IMR-90 (cell line): Measurements from ENCODE around the gene EFHD2. TPM values are rescaled to one million over a fixed set of nuclear protein-coding genes. Genes with fewer than 3 reads are reported as not detected.
A peak's percentile ranks its signal among the peaks of the same experiment; 100 is the strongest.

ENCODE experiments used
- ATAC-seq: fragments of 200-7000 bp; cut with Tn5 transposase; 2 replicates; pipeline ENCODE4 v1.9.1; 2020; ENCODE audit warnings: low read depth, mild to moderate bottlenecking, moderate library complexity
- BruUV-seq: library from RNA; stranded (reverse); fragments of 400-500 nt; replicated peaks from 2 replicates; lab custom pipeline; 2021; lab: Mats Ljungman, UMichigan
- CTCF ChIA-PET: fragments of 300-600 bp; formaldehyde crosslinking; extraction: SDS; loops from one replicate; lab custom pipeline; 2021; ENCODE audit warnings: antibody characterized with exemption; lab: Yijun Ruan, JAX
- POLR2A ChIA-PET: fragments of 300-600 bp; sonication (Branson Sonifier 250); formaldehyde crosslinking; loops from one replicate; lab custom pipeline; 2022; ENCODE audit warnings: antibody characterized with exemption; ENCODE audit not compliant: unreplicated experiment; lab: Charles Lee
- DNase-seq: peaks from one replicate; pipeline ENCODE4 v3.0.0; 2013
- H2AFZ ChIP-seq: replicated peaks from 2 replicates; pipeline ENCODE3; 2013; ENCODE audit warnings: low read length, mild to moderate bottlenecking; ENCODE audit not compliant: poor library complexity
- H2AK5ac ChIP-seq: 2 replicates; pipeline ENCODE4 v1.6.1; 2013; ENCODE audit warnings: low read depth, low read length, inconsistent platforms
- H2AK9ac ChIP-seq: replicated peaks from 2 replicates; pipeline ENCODE3; 2013; ENCODE audit warnings: mild to moderate bottlenecking, low read depth, low read length, moderate library complexity; ENCODE audit not compliant: poor library complexity
- H2BK120ac ChIP-seq: 2 replicates; pipeline ENCODE4 v1.6.1; 2013; ENCODE audit warnings: low read depth, low read length, inconsistent platforms
- H2BK15ac ChIP-seq: 3 replicates; pipeline ENCODE4 v1.6.1; 2013; ENCODE audit warnings: low read depth, low read length, inconsistent platforms
- H2BK20ac ChIP-seq: 2 replicates; pipeline ENCODE4 v1.6.1; 2013; ENCODE audit warnings: low read depth, mild to moderate bottlenecking, inconsistent platforms, low read length, moderate library complexity
- H2BK5ac ChIP-seq: 2 replicates; pipeline ENCODE4 v1.6.1; 2013; ENCODE audit warnings: mild to moderate bottlenecking, low read depth, low read length, inconsistent platforms; ENCODE audit not compliant: poor library complexity, severe bottlenecking
- H3K14ac ChIP-seq: replicated peaks from 2 replicates; pipeline ENCODE4 v1.6.1; 2013; ENCODE audit warnings: low read depth, low read length, inconsistent platforms
- H3K18ac ChIP-seq: 2 replicates; pipeline ENCODE4 v1.6.1; 2013; ENCODE audit warnings: low read depth, low read length, control low read depth
- H3K23ac ChIP-seq: 2 replicates; pipeline ENCODE4 v1.6.1; 2013; ENCODE audit warnings: low read depth, low read length, inconsistent platforms
- H3K27ac ChIP-seq: 2 replicates; pipeline ENCODE4 v1.5.1; 2013; ENCODE audit warnings: mild to moderate bottlenecking, control low read depth, low read length; ENCODE audit not compliant: insufficient read depth
- H3K27me3 ChIP-seq: 2 replicates; pipeline ENCODE4 v1.6.1; 2013; ENCODE audit warnings: low read length; ENCODE audit not compliant: control insufficient read depth, insufficient read depth
- H3K36me3 ChIP-seq: 2 replicates; pipeline ENCODE4 v1.6.1; 2013; ENCODE audit warnings: low read length, mixed read lengths; ENCODE audit not compliant: control insufficient read depth, insufficient read depth
- H3K4ac ChIP-seq: 2 replicates; pipeline ENCODE4 v1.6.1; 2013; ENCODE audit warnings: low read depth, low read length, inconsistent platforms
- H3K4me1 ChIP-seq: 2 replicates; pipeline ENCODE4 v1.6.1; 2013; ENCODE audit warnings: low read length, mixed read lengths; ENCODE audit not compliant: control insufficient read depth, insufficient read depth
- H3K4me2 ChIP-seq: 2 replicates; pipeline ENCODE4 v1.6.1; 2013; ENCODE audit warnings: low read depth, mild to moderate bottlenecking, control low read depth, low read length, moderate library complexity
- H3K4me3 ChIP-seq: 2 replicates; pipeline ENCODE4 v1.5.1; 2013; ENCODE audit warnings: low read depth, mild to moderate bottlenecking, control low read depth, low read length, moderate library complexity; ENCODE audit not compliant: insufficient read depth
- H3K56ac ChIP-seq: 2 replicates; pipeline ENCODE4 v1.6.1; 2013; ENCODE audit warnings: low read length, inconsistent platforms; ENCODE audit not compliant: insufficient read depth; ENCODE audit errors: extremely low read depth
- H3K79me1 ChIP-seq, 2 experiments: 2 replicates each; pipeline ENCODE4 v1.6.1; 2013; ENCODE audit warnings: low read length in 2 of 2, inconsistent platforms in 1 of 2, low read depth in 1 of 2
- H3K9ac ChIP-seq: 2 replicates; pipeline ENCODE4 v1.6.1; 2013; ENCODE audit warnings: low read depth, low read length, control low read depth
- H3K9me1 ChIP-seq: 2 replicates; pipeline ENCODE4 v1.6.1; 2013; ENCODE audit warnings: low read length, inconsistent platforms; ENCODE audit not compliant: insufficient read depth
- H3K9me3 ChIP-seq: 2 replicates; pipeline ENCODE4 v1.6.1; 2013; ENCODE audit warnings: low read length; ENCODE audit not compliant: control insufficient read depth, insufficient read depth
- H4K20me1 ChIP-seq: 2 replicates; pipeline ENCODE4 v1.6.1; 2013; ENCODE audit warnings: low read length, inconsistent platforms; ENCODE audit not compliant: insufficient read depth
- H4K5ac ChIP-seq: 2 replicates; pipeline ENCODE4 v1.6.1; 2013; ENCODE audit warnings: mild to moderate bottlenecking, low read depth, low read length, control low read depth
- H4K8ac ChIP-seq, 2 experiments: 2 replicates each; pipeline ENCODE4 v1.6.1; 2013; ENCODE audit warnings: low read depth in 2 of 2, low read length in 2 of 2, control low read depth in 1 of 2, inconsistent platforms in 1 of 2
- H4K91ac ChIP-seq: 2 replicates; pipeline ENCODE4 v1.6.1; 2013; ENCODE audit warnings: low read depth, low read length, inconsistent platforms; ENCODE audit not compliant: insufficient read depth
- BHLHE40 ChIP-seq: fragments of 150-350 bp; IDR thresholded peaks from 2 replicates; pipeline ENCODE4 v1.6.1; 2016; ENCODE audit warnings: mild to moderate bottlenecking, low read depth, low read length
- MAFK ChIP-seq: IDR thresholded peaks from 2 replicates; pipeline ENCODE4 v1.6.1; 2012; ENCODE audit warnings: low read depth, low read length, improper control_type of control experiment
- RAD21 ChIP-seq: IDR thresholded peaks from 2 replicates; pipeline ENCODE4 v1.6.1; 2012; ENCODE audit warnings: low read length, improper control_type of control experiment
- SMC3 ChIP-seq: fragments of 150-350 bp; IDR thresholded peaks from 2 replicates; pipeline ENCODE4 v1.6.1; 2016; ENCODE audit warnings: low read depth, mild to moderate bottlenecking, antibody characterized with exemption, low read length, moderate library complexity
- WGBS, 2 experiments: methylation state at CpG; one replicate each; pipeline versions ENCODE4 v1.1.5 to v1.1.7; 2013; ENCODE audit warnings: missing lambda C conversion rate in 2 of 2; ENCODE audit not compliant: insufficient read length in 1 of 2; ENCODE audit errors: extremely low coverage in 2 of 2; 5-methylcytosine and 5-hydroxymethylcytosine counted together
- dilution Hi-C: fragments of 300-500 bp; cut with HindIII; formaldehyde crosslinking; loops from one replicate; pipeline ENCODE4 v1.14.3; 2018; ENCODE audit warnings: low sequenced_read_pairs; ENCODE audit not compliant: unreplicated experiment
- in situ Hi-C: fragments of 300-500 bp; cut with MboI; formaldehyde crosslinking; loops from 3 replicates; pipeline ENCODE4 v1.14.3; 2019; ENCODE audit warnings: low sequenced_read_pairs, inconsistent platforms, mixed read lengths
- intact Hi-C: fragments of 100-400 bp; cut with micrococcal nuclease; formaldehyde crosslinking; loops from 2 replicates; pipeline ENCODE4 v1.10.0; 2022
- polyA plus RNA-seq, 3 experiments: library from polyadenylated mRNA; depleted of rRNA; stranded (reverse); fragments of >200 nt; gene quantifications; 2 replicates each; pipeline ENCODE4 v1.2.3, GENCODE V29; 2012; ENCODE audit warnings: low replicate concordance in 1 of 3
- total RNA-seq: library from RNA; depleted of rRNA; stranded (reverse); fragments of >200 nt; gene quantifications from 2 replicates; pipeline ENCODE4 v1.2.3, GENCODE V29; 2012

EFHD2 gene
- total and polyA plus RNA-seq, 2 of the 4 experiments (the other 2 are of a cell fraction), result 22.6 to 58.9 TPM

- H3K36me3 ChIP-seq, result no peaks in the 10 kb centered on the region
- CTCF ChIA-PET, result no interaction called here
Measured at GRCh38 chr1:15407580-15407979, 2.1 kb upstream of the EFHD2 start.

More at GRCh38 chr1:15407580-15407979, 2.1 kb upstream of the EFHD2 start:
- no peak for ATAC-seq
- H2BK120ac ChIP-seq, result no peak overlapping the region
- TF ChIP-seq BHLHE40, result no peak
- no peak for TF ChIP-seq RAD21
- TF ChIP-seq MAFK, result no peak
- no peak for TF ChIP-seq SMC3
- no peak overlapping the region for H2BK20ac ChIP-seq
- in situ Hi-C loops, result no loop called here
- dilution Hi-C loops, result no loop called here
- no peak overlapping the region for H4K8ac ChIP-seq
- intact Hi-C loops, result no loop called here
- BruUV-seq, result no TSS peak
- no peak for DNase-seq
- H3K4me3 ChIP-seq, result no peak overlapping the region
- no peak overlapping the region for H4K5ac ChIP-seq
- H3K9me1 ChIP-seq, result peaks cover 9% of the 10 kb centered on the region; the same call in 1 of the 2 replicates
- WGBS, 2 experiments, result 0% methylated on average over 1 of the region's 7 CpGs; no CpG with 5 or more reads in 1 of the 2 experiments
- no peak overlapping the region for H3K4ac ChIP-seq
- no peak overlapping the region for H3K18ac ChIP-seq
- H3K4me1 ChIP-seq, result peaks cover 25% of the 10 kb centered on the region
- no peak overlapping the region for H2BK5ac ChIP-seq
- H3K56ac ChIP-seq, result no peak overlapping the region
- no peak overlapping the region for H3K14ac ChIP-seq
- H2AK9ac ChIP-seq, result peak overlapping the region; percentile 16
- no peak overlapping the region for H3K9ac ChIP-seq
- POLR2A ChIA-PET, result no interaction called here
- no peak overlapping the region for H4K91ac ChIP-seq
- peaks cover 18% of the 10 kb centered on the region for H4K20me1 ChIP-seq
- peaks cover 6 to 23% of the 10 kb centered on the region in 2 experiments; a peak in 3 of 4 replicates for H3K79me1 ChIP-seq
- H3K9me3 ChIP-seq, result no peaks in the 10 kb centered on the region
- no peak overlapping the region; the same call in 1 of the 2 replicates for H2AK5ac ChIP-seq
- H2AFZ ChIP-seq, result no peak overlapping the region
- no peaks in the 10 kb centered on the region for H3K27me3 ChIP-seq
- no peak overlapping the region for H2BK15ac ChIP-seq
- no peak overlapping the region for H3K27ac ChIP-seq
- H3K4me2 ChIP-seq, result peak overlapping the region; percentile 20
- no peak overlapping the region for H3K23ac ChIP-seq
